WTC11 (cell line): ENCODE data around the gene ATP4A. TPM values are rescaled to one million over a fixed set of nuclear protein-coding genes. Genes with fewer than 3 reads are reported as not detected.
A peak's percentile ranks its signal among the peaks of the same experiment; 100 is the strongest.

Experiments used
- ATAC-seq: fragments of 200-7000 bp; cut with Tn5 transposase; 2 replicates; pipeline ENCODE4 v1.10.0; 2021; ENCODE audit warnings: mild to moderate bottlenecking, moderate library complexity
- CTCF ChIA-PET: fragments of 300-600 bp; sonication (Branson Sonifier 250); formaldehyde crosslinking; loops from one replicate; lab custom pipeline; 2021; ENCODE audit warnings: antibody characterized with exemption; lab: Charles Lee
- POLR2A ChIA-PET: fragments of 350-600 bp; sonication (Branson Sonifier 250); formaldehyde crosslinking; loops from one replicate; lab custom pipeline; 2021; ENCODE audit warnings: antibody characterized with exemption; lab: Charles Lee
- DNase-seq: peaks from one replicate; pipeline ENCODE4 v3.0.0; 2021; ENCODE audit warnings: low spot score
- H3K27ac Mint-ChIP-seq: 2 replicates; pipeline ENCODE4 v1.8.0; 2021; ENCODE audit warnings: mixed read lengths
- H3K27me3 Mint-ChIP-seq: 2 replicates; pipeline ENCODE4 v1.8.0; 2021; ENCODE audit warnings: low read depth, mild to moderate bottlenecking, moderate library complexity, mixed read lengths
- H3K36me3 Mint-ChIP-seq: 2 replicates; pipeline ENCODE4 v1.8.0; 2021; ENCODE audit warnings: mixed read lengths
- H3K4me1 Mint-ChIP-seq: 2 replicates; pipeline ENCODE4 v1.8.0; 2022; ENCODE audit warnings: mixed read lengths
- H3K4me3 Mint-ChIP-seq: 2 replicates; pipeline ENCODE4 v1.8.0; 2021; ENCODE audit warnings: mild to moderate bottlenecking, moderate library complexity, mixed read lengths
- H3K9me3 Mint-ChIP-seq: 2 replicates; pipeline ENCODE4 v1.8.0; 2021; ENCODE audit warnings: mixed read lengths
- CBFB ChIP-seq: sonication (generic); formaldehyde crosslinking; IDR thresholded peaks from 2 replicates; pipeline ENCODE4 v1.8.1; 2022; ENCODE audit warnings: mild to moderate bottlenecking, low read depth, missing genetic modification reagents
- ETV6 ChIP-seq: sonication (generic); formaldehyde crosslinking; IDR thresholded peaks from 2 replicates; pipeline ENCODE4 v1.8.1; 2022; ENCODE audit warnings: mild to moderate bottlenecking, missing genetic modification reagents
- GTF2I ChIP-seq: fragments of 250-450 bp; sonication (Bioruptor Pico); conservative IDR thresholded peaks from 2 replicates; pipeline ENCODE4 v1.4.0; 2021; ENCODE audit warnings: mild to moderate bottlenecking
- HMGA2 ChIP-seq: fragments of 250-450 bp; sonication (Bioruptor Pico); IDR thresholded peaks from 2 replicates; pipeline ENCODE4 v1.4.0; 2021; ENCODE audit warnings: mild to moderate bottlenecking, moderate library complexity
- SOX15 ChIP-seq: fragments of 250-450 bp; sonication (Bioruptor Pico); IDR thresholded peaks from 2 replicates; pipeline ENCODE4 v1.9.0; 2021; ENCODE audit warnings: mild to moderate bottlenecking
- TEAD4 ChIP-seq: sonication (generic); formaldehyde crosslinking; IDR thresholded peaks from 2 replicates; pipeline ENCODE4 v1.8.0; 2022; ENCODE audit warnings: mild to moderate bottlenecking, missing genetic modification reagents
- ZNF121 ChIP-seq: sonication (generic); formaldehyde crosslinking; IDR thresholded peaks from 2 replicates; pipeline ENCODE4 v1.8.0; 2023; ENCODE audit warnings: missing genetic modification reagents
- ZNF671 ChIP-seq: fragments of 250-450 bp; sonication (Bioruptor Pico); IDR thresholded peaks from 2 replicates; pipeline ENCODE4 v1.8.0; 2021; ENCODE audit warnings: mild to moderate bottlenecking
- total RNA-seq: library from RNA; stranded (reverse); gene quantifications from 3 replicates; pipeline ENCODE4 v1.2.3, GENCODE V29; 2021
- TF ChIP-seq, protein P1 (sequence below): fragments of 250-450 bp; sonication (Bioruptor Pico); IDR thresholded peaks from 2 replicates; pipeline ENCODE4 v1.9.0; 2021; ENCODE audit warnings: mild to moderate bottlenecking, borderline replicate concordance
- TF ChIP-seq, protein P2 (sequence below): sonication (generic); formaldehyde crosslinking; IDR thresholded peaks from 2 replicates; pipeline ENCODE4 v1.8.1; 2023; ENCODE audit warnings: mild to moderate bottlenecking, missing genetic modification reagents
- TF ChIP-seq, protein P3 (sequence below): sonication (generic); formaldehyde crosslinking; IDR thresholded peaks from 2 replicates; pipeline ENCODE4 v1.8.1; 2022; ENCODE audit warnings: mild to moderate bottlenecking, moderate library complexity, missing genetic modification reagents
- TF ChIP-seq, protein P4 (sequence below): fragments of 200-600 bp; IDR thresholded peaks from 2 replicates; pipeline ENCODE4 v1.8.0; 2022; ENCODE audit warnings: antibody characterized with exemption
- TF ChIP-seq, protein P5 (sequence below): sonication (generic); formaldehyde crosslinking; IDR thresholded peaks from 2 replicates; pipeline ENCODE4 v1.8.1; 2023; ENCODE audit warnings: mild to moderate bottlenecking, missing genetic modification reagents, borderline replicate concordance

ATP4A gene
- total RNA-seq, 1 experiment from 2014 or later, result 0.59 TPM

DNA sequence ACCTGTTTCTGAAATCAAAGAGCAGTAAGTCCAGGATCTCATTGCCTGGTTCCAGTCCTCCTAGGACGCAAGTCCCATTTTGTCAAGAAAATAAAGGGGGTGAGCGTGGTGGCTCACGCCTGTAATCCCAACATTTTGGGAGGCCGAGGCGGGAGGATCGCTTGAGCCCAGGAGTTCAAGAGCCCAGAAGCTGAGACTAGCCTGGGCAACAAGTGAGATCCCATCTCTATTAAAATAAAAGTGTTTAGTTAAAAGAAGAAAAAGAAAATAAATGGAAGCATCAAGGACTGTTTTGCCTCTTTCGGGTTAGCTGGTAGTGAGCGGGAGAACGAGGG lies 48.7 kb upstream of the ATP4A start:
- ChIA-PET CTCF (interaction anchor here (1.0 to 3.1 kb wide), 7 partner anchors 11 to 117 kb away, joined by 3 to 16 read pairs (median 7); no protein-coding TSS in a partner anchor), POLR2A (interaction anchor here (0.5 to 1.3 kb wide), 4 partner anchors 44 to 470 kb away, joined by 3 to 7 read pairs (median 4); no protein-coding TSS in a partner anchor)
- no peak for ATAC-seq
- Mint-ChIP-seq H3K9me3 (peaks cover 13% of the 10 kb centered on the region), H3K4me1 (no peaks in the 10 kb centered on the region), H3K27me3 (peaks cover 33% of the 10 kb centered on the region), H3K27ac (peak overlapping the region; percentile 38; the same call in 1 of the 2 replicates), H3K4me3 (peak overlapping the region; percentile 76), H3K36me3 (peaks cover 18% of the 10 kb centered on the region)
- 0 out of 2 replicates have a peak, but pooled peaks have one; percentile 17 for TF ChIP-seq ZNF121 (CRISPR knock-in tag)
- no peak for TF ChIP-seq SOX15 (CRISPR knock-in tag)
- peak; percentile 79 for TF ChIP-seq GTF2I (CRISPR knock-in tag)
- TF ChIP-seq, protein P1, sequence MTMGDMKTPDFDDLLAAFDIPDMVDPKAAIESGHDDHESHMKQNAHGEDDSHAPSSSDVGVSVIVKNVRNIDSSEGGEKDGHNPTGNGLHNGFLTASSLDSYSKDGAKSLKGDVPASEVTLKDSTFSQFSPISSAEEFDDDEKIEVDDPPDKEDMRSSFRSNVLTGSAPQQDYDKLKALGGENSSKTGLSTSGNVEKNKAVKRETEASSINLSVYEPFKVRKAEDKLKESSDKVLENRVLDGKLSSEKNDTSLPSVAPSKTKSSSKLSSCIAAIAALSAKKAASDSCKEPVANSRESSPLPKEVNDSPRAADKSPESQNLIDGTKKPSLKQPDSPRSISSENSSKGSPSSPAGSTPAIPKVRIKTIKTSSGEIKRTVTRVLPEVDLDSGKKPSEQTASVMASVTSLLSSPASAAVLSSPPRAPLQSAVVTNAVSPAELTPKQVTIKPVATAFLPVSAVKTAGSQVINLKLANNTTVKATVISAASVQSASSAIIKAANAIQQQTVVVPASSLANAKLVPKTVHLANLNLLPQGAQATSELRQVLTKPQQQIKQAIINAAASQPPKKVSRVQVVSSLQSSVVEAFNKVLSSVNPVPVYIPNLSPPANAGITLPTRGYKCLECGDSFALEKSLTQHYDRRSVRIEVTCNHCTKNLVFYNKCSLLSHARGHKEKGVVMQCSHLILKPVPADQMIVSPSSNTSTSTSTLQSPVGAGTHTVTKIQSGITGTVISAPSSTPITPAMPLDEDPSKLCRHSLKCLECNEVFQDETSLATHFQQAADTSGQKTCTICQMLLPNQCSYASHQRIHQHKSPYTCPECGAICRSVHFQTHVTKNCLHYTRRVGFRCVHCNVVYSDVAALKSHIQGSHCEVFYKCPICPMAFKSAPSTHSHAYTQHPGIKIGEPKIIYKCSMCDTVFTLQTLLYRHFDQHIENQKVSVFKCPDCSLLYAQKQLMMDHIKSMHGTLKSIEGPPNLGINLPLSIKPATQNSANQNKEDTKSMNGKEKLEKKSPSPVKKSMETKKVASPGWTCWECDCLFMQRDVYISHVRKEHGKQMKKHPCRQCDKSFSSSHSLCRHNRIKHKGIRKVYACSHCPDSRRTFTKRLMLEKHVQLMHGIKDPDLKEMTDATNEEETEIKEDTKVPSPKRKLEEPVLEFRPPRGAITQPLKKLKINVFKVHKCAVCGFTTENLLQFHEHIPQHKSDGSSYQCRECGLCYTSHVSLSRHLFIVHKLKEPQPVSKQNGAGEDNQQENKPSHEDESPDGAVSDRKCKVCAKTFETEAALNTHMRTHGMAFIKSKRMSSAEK (CRISPR knock-in tag), result no peak
- TF ChIP-seq ETV6, result no peak
- no peak for TF ChIP-seq ZNF671
- TF ChIP-seq HMGA2 (CRISPR knock-in tag), result no peak
- no peak for DNase-seq

DNA sequence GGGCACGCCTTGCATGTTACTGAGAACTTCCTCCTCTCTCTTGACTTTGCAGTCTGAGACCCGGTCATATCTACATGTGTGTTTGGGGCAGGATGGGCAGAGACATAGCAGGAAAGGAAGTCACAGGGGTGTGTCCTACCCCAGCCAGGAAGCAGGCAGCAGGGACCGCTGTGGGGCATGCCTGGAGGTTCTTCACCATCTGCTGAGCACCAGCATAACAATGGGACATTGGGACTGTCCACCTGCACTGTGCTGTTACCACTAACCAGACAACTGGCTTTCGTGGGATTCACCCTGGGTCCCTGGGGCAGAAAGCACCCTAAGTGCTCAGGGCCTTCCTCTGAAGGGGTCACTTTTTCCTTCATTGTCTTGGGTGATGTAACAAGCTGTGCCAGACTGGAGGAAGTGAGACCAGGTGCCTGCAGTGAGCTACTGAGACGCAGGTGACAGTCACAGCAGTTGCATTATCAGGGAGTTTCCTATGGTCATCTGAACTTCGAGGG lies 46.4 kb upstream of the ATP4A start:
- ChIA-PET POLR2A (no interaction called here), CTCF (no interaction called here)
- Mint-ChIP-seq H3K4me1 (peaks cover under 1% of the 10 kb centered on the region; the same call in 1 of the 2 replicates), H3K9me3 (peaks cover 26% of the 10 kb centered on the region), H3K36me3 (peaks cover 15% of the 10 kb centered on the region), H3K27me3 (peaks cover 40% of the 10 kb centered on the region), H3K4me3 (no peak overlapping the region), H3K27ac (no peak overlapping the region)
- DNase-seq (no peak), ATAC-seq (no peak)
- no peak for TF ChIP-seq CBFB (CRISPR knock-in tag)
- TF ChIP-seq, protein P2, sequence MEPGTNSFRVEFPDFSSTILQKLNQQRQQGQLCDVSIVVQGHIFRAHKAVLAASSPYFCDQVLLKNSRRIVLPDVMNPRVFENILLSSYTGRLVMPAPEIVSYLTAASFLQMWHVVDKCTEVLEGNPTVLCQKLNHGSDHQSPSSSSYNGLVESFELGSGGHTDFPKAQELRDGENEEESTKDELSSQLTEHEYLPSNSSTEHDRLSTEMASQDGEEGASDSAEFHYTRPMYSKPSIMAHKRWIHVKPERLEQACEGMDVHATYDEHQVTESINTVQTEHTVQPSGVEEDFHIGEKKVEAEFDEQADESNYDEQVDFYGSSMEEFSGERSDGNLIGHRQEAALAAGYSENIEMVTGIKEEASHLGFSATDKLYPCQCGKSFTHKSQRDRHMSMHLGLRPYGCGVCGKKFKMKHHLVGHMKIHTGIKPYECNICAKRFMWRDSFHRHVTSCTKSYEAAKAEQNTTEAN, result no peak
- TF ChIP-seq, protein P3, sequence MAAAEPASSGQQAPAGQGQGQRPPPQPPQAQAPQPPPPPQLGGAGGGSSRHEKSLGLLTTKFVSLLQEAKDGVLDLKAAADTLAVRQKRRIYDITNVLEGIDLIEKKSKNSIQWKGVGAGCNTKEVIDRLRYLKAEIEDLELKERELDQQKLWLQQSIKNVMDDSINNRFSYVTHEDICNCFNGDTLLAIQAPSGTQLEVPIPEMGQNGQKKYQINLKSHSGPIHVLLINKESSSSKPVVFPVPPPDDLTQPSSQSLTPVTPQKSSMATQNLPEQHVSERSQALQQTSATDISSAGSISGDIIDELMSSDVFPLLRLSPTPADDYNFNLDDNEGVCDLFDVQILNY (CRISPR knock-in tag), result no peak
- TF ChIP-seq, protein P4, sequence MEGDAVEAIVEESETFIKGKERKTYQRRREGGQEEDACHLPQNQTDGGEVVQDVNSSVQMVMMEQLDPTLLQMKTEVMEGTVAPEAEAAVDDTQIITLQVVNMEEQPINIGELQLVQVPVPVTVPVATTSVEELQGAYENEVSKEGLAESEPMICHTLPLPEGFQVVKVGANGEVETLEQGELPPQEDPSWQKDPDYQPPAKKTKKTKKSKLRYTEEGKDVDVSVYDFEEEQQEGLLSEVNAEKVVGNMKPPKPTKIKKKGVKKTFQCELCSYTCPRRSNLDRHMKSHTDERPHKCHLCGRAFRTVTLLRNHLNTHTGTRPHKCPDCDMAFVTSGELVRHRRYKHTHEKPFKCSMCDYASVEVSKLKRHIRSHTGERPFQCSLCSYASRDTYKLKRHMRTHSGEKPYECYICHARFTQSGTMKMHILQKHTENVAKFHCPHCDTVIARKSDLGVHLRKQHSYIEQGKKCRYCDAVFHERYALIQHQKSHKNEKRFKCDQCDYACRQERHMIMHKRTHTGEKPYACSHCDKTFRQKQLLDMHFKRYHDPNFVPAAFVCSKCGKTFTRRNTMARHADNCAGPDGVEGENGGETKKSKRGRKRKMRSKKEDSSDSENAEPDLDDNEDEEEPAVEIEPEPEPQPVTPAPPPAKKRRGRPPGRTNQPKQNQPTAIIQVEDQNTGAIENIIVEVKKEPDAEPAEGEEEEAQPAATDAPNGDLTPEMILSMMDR, result no peak
- no peak for TF ChIP-seq TEAD4 (CRISPR knock-in tag)
- no peak for TF ChIP-seq ZNF671
- TF ChIP-seq, protein P5, sequence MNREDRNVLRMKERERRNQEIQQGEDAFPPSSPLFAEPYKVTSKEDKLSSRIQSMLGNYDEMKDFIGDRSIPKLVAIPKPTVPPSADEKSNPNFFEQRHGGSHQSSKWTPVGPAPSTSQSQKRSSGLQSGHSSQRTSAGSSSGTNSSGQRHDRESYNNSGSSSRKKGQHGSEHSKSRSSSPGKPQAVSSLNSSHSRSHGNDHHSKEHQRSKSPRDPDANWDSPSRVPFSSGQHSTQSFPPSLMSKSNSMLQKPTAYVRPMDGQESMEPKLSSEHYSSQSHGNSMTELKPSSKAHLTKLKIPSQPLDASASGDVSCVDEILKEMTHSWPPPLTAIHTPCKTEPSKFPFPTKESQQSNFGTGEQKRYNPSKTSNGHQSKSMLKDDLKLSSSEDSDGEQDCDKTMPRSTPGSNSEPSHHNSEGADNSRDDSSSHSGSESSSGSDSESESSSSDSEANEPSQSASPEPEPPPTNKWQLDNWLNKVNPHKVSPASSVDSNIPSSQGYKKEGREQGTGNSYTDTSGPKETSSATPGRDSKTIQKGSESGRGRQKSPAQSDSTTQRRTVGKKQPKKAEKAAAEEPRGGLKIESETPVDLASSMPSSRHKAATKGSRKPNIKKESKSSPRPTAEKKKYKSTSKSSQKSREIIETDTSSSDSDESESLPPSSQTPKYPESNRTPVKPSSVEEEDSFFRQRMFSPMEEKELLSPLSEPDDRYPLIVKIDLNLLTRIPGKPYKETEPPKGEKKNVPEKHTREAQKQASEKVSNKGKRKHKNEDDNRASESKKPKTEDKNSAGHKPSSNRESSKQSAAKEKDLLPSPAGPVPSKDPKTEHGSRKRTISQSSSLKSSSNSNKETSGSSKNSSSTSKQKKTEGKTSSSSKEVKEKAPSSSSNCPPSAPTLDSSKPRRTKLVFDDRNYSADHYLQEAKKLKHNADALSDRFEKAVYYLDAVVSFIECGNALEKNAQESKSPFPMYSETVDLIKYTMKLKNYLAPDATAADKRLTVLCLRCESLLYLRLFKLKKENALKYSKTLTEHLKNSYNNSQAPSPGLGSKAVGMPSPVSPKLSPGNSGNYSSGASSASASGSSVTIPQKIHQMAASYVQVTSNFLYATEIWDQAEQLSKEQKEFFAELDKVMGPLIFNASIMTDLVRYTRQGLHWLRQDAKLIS (CRISPR knock-in tag), result no peak
